Activated CD4-positive, alpha-beta T cell treated with anti-CD3 and anti-CD28 coated beads, Interleukin-2, amount 50 U/mL, for 48 hours (primary cell): ENCODE measurements around the gene SH2D6.
"Not testable (repeated sequence)": the region's sequence is repeated elsewhere in the genome, so short reads cannot be mapped to it uniquely, and the experiment has no call there.

Experiments
- DNase-seq, 2 experiments: peaks; one replicate each; pipeline ENCODE4 v3.0.0-alpha.2; 2020

Gene SH2D6

DNA sequence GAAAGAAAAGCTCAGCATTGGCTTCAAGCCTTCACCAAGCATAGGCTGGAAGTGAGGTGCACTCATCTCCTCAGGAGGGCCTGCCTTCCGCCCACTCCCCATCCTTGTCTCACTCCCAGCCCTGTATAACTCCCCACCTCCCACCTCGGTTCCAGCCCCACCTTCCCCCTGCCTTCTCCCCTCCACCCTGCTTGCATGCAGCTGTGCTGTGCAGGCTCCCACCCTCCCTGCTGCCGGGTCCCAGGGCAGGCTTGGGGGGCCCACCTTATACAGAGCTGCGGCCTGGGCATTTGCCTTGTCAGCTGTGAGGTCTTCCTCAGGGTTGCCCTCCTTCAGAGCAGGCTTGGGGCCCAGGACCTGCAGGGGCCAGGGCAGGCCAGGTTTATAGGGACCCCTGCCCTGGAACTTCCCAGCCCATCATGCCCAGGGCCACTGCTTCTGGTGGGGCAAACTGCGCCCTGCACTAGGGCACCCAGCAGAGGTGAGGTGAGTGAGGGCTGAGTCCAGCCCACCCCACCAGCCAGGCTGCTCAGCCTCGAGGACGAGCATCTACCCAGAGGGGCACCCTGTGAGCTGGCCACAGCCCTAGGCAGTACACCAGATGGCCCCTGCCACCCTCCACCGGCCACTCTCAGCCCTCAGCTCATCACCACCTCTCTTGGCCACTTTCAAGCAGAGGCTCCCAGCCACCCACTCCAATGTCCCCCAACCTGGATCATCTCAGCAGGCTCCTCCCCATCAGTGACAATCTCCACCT, 19.9 kb upstream of the SH2D6 start:
- no peak for DNase-seq

DNA sequence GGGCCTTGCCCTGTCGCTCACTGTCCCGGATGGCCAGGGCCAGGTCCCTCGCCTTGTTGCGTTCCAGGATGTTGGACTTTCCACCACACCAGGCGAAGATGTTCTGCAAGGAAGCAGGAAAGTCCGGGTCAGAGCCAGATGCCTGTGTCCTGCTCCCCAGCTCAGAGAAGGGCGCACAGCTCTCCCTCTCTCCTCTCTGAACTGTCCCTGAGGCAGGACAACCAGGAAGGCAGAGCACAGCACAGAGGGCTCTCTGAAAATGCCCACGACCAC, 19.4 kb upstream of the SH2D6 start:
- no peak for DNase-seq

- DNase-seq, result no peak
These were observed 18.5 kb upstream of the SH2D6 start for GRCh38 chr2:85400023-85400422.

DNA sequence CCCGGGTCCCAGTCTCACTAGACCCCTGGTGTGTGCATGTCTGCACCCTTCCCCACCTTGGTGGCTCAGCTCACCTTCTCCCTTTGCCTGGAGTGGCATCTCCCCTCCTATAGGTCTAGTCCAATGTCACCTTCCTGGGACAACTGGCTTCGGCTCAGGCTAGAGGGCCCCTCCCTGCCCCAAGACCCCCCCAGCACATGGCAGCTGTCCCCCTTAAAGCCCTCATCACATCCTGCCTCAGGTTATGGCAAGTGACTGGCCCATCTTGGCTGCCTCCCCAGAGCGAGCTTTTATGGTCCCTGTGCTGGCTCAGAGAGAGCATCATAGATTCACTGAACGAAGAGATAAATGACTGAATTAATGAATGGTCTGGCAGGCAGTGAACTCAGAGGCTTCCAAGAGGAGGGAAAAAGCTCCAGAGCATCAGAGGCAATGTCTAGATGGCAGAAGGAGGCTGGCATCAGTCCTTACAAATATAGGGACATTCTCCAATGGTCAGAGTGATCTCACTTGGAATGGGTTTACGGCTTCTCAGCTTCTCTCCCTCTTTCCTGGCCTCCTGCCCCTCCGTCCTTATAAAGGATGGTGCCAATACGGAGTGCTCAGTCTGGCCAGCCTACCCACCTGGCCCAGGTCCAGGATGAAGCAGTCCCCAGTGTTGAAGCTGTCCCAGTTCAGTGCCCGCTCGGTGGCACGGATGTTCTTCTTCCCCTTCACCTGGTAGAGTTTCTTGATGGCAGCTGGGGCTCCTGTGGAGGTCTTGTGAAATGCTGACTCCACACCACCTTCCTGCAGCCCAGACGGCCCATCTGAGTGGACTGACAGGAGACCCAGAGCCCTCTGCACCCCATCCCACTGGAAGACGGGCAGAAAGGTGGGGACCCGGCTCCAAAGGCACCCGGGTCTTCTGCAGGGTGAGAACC, 17.7 kb upstream of the SH2D6 start:
- DNase-seq, result no peak

- DNase-seq, result no peak
These were observed 17.1 kb upstream of the SH2D6 start for GRCh38 chr2:85401464-85401805.

GRCh38 chr2:85401844-85402243, 16.7 kb upstream of the SH2D6 start:
- DNase-seq, result no peak

DNA sequence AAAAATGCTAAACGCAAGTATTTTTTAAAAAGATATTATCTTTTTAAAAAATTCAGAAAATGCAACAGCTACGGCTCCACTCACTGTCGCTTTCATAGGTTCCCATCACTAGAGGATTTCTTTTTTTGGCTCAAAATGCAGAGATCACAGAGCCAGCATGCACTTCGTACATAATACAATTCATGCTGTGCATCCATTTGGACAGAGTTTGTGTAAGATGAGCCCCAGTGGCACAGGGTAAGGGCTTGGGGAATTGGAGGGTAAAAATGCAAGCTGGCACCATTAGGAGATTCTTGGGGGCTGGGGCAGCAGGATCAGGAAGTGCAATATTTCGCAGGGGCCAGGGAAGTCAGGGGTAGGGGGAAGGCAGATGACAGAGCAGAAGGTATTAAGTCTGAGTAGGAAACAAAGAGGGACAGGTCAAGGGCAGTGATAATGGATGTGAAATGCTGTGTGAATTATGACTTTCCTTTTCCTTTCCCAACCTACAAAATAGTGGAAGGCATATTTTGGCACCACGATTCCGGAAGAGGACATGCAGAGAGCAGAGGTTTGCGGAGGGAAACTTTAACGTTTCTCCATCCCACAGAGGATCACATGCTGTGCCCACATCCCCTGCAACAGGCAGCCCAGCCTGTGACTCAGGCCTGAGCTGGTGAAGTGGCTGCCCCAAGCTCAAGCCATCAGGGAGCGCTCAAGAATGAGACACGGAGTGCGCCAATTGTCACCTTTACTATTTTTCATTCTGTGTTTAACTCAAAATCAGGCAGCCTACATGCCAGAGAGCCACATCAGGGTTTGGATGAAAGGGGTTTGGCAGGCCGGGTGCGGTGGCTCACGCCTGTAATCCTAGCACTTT, 13.1 kb upstream of the SH2D6 start:
- peak; percentile 68 to 79 for DNase-seq

- peak; percentile 63 to 64 for DNase-seq
These were observed 8.5 kb upstream of the SH2D6 start, which contains the start of gene CAPG for GRCh38 chr2:85409845-85410583. CAPG (minus strand) TSS chr2:85410366; CDS start chr2:85402145, 8,221 bp downstream.

GRCh38 chr2:85410584-85411404, 7.7 kb upstream of the SH2D6 start:
- no peak for DNase-seq

GRCh38 chr2:85411405-85411748, 7.1 kb upstream of the SH2D6 start:
- DNase-seq, result no peak

DNA sequence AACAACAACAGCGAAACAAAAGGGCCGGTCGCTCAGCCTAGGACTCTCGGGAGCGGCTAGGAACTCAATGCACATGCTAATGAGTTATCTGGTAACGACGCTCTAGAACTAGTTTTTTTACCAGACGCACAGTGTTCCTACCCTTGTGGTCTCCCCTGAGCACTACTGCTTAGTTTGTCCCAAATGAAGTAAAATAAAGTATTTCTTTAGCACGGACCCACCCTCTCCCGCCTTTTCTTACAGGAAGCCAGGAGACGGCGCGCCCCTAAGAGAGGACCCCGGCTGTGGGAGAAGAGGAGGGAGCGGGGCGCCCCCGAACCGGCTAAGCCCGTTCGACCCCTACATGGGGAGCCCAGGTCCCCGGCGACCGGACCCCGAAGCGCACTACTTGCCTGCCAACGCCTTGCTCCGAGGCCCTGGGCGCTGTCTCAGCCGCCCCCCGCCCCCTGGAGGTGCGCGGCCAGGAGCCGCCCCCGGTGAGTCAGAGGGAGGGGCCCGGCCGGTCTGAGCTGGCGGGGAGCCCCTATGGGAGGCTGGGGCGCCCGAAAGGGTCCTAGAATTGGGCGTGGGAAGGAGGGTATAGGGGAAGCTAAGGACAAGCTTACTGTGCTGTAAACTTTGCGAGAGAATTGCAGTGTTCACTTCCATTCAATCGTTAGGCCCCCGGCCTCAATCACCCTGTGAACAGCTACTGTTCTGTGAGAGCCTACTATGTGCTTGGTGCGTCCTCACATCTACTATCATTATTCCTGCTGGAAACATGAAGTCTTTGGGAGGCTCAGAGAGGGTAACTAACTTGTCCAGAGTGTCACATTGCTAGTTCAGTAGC, 4.7 kb upstream of the SH2D6 start:
- DNase-seq, result peak in 1 of 2 experiments; percentile 34

DNA sequence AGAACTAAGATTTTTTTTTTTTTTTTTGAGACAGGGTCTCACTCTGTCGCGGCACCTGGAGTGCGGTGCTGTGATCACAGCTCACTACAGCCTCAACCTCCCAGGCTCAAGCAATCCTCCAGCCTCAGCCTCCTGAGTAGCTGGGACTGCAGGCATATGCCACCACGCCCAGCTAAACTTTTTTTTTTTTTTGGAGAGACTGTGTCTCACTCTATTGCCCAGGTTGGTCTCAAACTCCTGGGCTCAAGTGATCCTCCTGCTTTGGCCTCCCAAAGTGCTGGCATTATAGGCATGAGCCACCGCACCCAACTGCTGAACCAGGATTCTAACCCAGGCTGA, 4.1 kb upstream of the SH2D6 start:
- not testable (repeated sequence) for DNase-seq

DNA sequence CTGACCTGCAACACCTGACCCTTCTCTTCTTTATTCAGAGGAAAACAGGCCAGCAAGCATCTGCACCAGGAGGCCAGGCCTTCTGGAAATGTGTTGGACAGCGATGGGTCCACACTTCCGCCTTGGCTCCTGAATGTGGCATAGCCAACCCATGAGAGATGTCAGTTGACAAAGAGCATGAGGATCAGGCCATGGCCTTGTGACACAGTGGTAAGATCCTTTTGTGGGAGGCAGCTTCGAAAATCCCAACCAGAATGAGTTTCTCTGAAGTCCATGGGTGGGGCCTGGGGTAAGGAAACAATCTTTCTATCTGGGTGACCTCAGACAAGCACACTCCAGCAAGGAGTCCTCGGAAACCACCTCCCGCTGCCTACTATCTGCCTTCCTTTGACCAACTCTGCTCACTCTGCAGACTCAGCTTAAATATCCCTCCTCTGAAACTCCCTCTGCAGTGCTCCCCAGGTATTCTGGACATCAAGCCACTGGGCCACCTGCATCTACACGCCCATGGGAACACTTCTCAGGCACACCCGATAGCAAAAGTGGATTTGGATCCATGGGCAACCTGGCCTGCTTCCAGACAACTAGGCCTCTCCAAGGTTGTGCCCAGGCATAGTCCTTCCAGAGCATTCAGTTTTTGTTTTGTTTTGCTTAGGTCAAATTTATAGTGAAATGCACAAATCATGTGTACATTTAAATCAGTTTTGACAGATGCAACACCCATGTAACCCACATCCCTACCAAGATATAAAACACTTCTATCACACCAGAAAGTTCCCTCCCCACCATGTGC, 3.6 kb upstream of the SH2D6 start:
- DNase-seq, result no peak

DNA sequence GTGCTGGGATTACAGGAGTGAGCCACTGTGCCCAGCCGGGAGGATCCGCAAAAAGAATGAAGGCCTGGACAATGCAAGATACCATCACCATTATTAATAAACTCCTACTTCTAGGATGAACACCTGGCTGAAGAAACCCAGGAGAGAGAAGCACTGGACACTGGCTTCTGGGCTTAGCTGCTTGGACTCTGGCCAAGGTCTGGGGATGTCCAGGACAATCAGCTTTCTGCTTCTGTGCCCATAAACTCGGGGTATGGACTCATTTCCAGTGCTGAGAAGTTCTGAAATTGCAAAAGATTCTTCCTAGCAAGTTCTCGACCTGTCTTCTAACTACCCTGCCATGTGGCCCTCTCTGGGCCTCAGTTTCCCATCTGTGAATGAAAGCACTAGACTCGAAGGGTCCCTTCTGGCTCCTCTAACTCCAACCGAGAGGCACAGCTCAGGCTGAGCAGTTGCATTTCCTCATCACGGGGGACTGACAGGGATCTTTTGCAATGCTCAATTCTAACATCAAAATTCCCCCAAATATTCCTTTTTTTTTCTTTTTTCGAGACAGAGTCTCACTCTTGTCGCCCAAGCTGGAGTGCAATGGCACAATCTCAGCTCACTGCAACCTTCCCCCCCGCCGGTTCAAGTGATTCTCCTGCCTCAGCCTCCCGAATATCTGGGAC, 2.4 kb upstream of the SH2D6 start:
- DNase-seq, result no peak

DNA sequence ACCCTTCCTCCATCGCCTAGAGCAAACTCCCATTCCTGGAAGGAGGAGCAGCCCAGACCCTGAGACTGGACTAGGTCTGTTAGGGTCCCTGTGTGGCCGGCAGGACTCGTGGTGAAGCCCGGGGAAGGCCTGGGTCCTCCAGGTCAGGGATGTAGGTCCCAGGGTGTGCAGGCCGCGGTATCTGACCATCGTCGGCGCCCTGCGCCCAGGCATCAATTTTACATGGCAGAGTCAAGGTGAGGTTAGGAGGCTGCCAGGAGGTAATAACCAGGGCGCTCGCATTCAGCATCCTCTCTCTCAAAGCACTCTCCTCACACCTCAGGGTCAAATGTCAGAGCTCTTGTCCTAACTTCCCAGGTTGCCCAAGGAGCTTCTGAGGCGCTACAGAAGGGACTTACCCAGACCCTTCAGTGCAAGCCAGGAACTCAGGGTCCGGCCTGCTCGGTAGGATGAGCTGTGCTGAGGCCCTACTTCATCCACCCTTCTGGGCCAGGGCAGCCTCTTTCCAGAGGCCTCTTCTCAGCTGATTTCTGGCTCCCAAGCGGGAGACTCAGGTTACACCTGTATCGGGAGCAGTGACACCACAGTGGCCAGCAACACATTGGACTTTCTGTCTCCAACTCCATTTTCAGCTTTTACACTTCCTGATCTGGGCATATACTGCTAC, 628 bp downstream of the SH2D6 start:
- peak; percentile 25 to 30 for DNase-seq

- DNase-seq, result peak; percentile 97
These were observed 2.2 kb downstream of the SH2D6 start for GRCh38 chr2:85420536-85421259.

DNA sequence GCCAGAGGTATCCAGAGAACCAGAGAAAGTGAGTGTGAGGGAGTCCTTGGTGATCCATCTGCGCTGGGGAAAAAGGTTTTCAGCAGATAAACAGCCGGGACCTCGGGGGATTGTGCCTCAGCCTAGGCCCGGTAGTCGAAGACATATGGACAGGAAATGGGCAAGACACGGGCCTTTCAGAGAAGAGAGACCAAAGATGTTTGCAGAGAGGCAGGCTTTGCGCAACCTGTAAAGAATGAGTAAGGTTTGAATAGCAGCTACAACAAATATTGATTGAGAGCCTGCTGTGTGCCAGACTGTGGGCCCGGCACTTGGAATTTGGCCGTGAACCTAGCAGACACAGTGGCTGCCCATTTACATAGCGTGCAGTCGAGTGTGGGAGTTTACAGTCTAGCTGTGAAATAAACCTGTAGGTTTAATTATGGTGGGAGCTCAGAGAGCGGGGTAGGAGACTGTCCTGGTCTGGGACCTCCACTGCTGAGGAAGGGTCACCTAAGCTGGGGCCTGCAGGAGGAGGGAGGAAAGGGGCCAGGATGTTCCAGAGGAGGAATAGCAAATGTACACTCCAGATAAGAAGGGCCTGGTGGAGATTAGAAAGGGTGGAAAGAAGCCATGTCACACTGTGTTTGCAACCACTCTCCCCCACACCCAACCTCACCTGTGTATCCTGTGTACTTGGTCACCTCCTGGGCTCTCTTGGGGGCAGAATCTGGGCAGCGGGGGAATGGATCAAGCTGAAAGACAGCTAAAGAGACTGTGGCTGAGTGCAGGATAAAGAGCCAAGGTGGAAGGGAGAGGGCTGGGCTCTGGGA, 3.0 kb downstream of the SH2D6 start:
- DNase-seq, result no peak
